D721Med (cell line): ENCODE measurements around the gene ZNF664.

Experiments used
- DNase-seq: peaks from one replicate; pipeline ENCODE4 v3.0.0; 2011; ENCODE audit warnings: low spot score; ENCODE audit not compliant: insufficient read length
- FAIRE-seq: peaks from 2 replicates; lab custom pipeline; 2011; peaks lifted over from hg19 to GRCh38; lab: Jason Lieb, UNC
- CTCF ChIP-seq: IDR thresholded peaks from 2 replicates; pipeline ENCODE4 v1.5.1; 2012; ENCODE audit warnings: mild to moderate bottlenecking, control low read depth; ENCODE audit not compliant: insufficient read depth; ENCODE audit errors: missing control alignments

ZNF664 gene

DNA sequence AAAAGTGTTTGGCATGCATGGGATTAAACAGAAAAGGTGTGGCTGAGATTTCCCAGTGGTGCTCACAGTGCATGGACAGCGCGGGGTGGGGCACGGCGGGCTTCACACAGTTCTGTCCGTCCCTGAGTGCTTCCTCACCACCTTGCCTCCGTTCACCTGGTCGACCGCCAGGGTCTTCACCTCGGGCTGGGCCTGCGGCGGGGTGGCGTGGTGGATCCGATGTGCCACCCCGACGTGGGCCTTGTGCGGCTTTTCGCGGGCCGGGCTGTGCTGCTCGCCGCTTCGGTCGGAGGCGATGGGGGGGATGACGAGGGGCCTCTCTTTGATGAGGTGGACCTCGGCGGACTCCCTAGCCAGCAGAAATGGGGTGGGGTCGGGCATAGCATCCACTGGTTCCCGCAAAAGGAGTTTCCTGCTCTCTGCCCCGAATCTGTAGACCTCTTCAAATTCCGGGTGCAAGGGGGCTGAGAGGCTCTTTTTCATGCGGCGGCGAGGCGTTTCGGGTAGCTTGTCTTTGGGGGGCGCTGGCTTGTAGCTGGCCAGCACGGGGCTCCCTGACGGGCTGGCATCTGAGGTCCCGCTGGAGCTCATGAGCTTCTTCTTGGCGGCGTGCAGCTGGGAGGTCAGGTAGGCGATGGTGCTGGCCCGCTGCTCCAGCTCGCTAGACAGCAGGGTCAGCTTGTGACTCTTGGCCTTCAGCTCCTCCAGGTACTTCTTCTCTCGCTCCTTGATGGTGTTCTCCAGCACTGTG, 35.9 kb upstream of the ZNF664 start:
- DNase-seq (no peak), FAIRE-seq (no peak)
- TF ChIP-seq CTCF = no peak

GRCh38 chr12:123937707-123938591, 35.1 kb upstream of the ZNF664 start:
- no peak for TF ChIP-seq CTCF
- DNase-seq (no peak), FAIRE-seq (no peak)

DNA sequence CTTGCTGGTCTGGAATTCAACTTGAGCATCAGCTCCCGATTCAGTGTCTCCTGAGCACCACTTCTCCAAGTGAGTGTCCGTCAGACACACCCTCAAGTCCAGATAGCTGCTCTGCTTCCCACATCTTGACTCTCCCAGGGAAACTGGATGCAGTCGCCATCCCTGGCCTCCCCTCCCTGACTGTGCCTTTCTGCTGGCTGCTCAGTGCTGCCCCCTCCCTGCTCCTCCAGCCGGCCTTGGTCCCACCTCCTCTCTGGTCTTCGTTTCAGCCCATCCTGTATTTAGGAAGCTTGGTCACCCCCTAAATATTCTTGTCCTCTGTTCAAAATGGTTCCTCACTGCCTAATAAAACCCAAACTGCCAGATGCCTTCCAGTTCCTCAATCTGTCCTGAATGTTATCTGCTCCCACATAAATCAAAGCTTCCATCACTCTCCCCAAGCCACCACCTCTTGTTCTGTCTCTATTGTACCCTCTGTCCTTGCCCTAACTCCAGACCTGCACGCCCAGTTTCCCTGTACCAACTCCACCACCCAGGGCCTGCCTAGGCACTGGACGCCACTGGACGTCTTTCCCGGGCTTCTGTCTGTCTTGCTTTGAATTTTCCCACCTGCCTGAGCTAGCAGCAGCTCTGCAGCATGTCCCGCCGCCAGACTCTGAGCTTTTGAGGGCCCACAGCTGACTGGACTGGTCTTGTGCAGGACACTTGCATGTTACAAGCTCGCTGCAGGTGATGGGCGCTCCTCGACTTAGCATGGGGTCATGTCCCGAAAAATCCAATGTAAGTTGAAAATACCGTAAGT, 34.1 kb upstream of the ZNF664 start:
- FAIRE-seq (no peak), DNase-seq (no peak)
- peak; percentile 31 for TF ChIP-seq CTCF

GRCh38 chr12:123939716-123940626, 33.0 kb upstream of the ZNF664 start:
- DNase-seq = no peak
- TF ChIP-seq CTCF = no peak
- FAIRE-seq = no peak

- no peak for DNase-seq
- TF ChIP-seq CTCF = no peak
- no peak for FAIRE-seq
Observed at GRCh38 chr12:123940627-123940966, 32.4 kb upstream of the ZNF664 start.

GRCh38 chr12:123941000-123941399, 32.0 kb upstream of the ZNF664 start:
- DNase-seq = no peak
- no peak for TF ChIP-seq CTCF
- FAIRE-seq = no peak
